Muscle layer of duodenum (tissue), 2 donors: ENCODE results near the gene ARFGEF2.
"Not testable (repeated sequence)": the region's sequence is repeated elsewhere in the genome, so short reads cannot be mapped to it uniquely, and the experiment has no call there.

Source experiments
- H3K27ac ChIP-seq: one replicate; pipeline ENCODE4 v1.7.0; 2013; ENCODE audit warnings: mild to moderate bottlenecking, low read length
- H3K27me3 ChIP-seq: one replicate; pipeline ENCODE4 v1.7.0; 2013; ENCODE audit warnings: low read depth, mild to moderate bottlenecking, control low read depth, low read length
- H3K36me3 ChIP-seq, 2 donors: one replicate each; pipeline ENCODE4 v1.7.0; 2013; ENCODE audit warnings: low read length in 2 of 2, control low read depth in 1 of 2, mild to moderate bottlenecking in 1 of 2; ENCODE audit not compliant: insufficient read depth in 2 of 2, control insufficient read depth in 1 of 2
- H3K4me1 ChIP-seq, 2 donors: one replicate each; pipeline ENCODE4 v1.7.0; 2013; ENCODE audit warnings: low read length in 2 of 2, mild to moderate bottlenecking in 2 of 2, control low read depth in 1 of 2, moderate library complexity in 1 of 2; ENCODE audit not compliant: insufficient read depth in 2 of 2, control insufficient read depth in 1 of 2
- H3K4me3 ChIP-seq, 2 donors: one replicate each; pipeline ENCODE4 v1.7.0; 2013; ENCODE audit warnings: low read length in 2 of 2, low read depth in 1 of 2, mild to moderate bottlenecking in 1 of 2
- H3K9me3 ChIP-seq, 2 donors: one replicate each; pipeline ENCODE4 v1.7.0; 2013; ENCODE audit warnings: low read length in 2 of 2, control low read depth in 1 of 2, mild to moderate bottlenecking in 1 of 2; ENCODE audit not compliant: control insufficient read depth in 1 of 2
- donor health status: healthy.

ARFGEF2 gene

GRCh38 chr20:48932375-48932941 is 10.9 kb downstream of the ARFGEF2 start:
- Histone ChIP-seq H3K27me3 (no peaks in the 10 kb centered on the region), H3K4me3 (no peak overlapping the region), H3K27ac (peak overlapping the region; percentile 41), H3K9me3 (no peaks in the 10 kb centered on the region), H3K4me1 (peaks cover 7% of the 10 kb centered on the region in 2 donors), H3K36me3 (no peaks in the 10 kb centered on the region)

DNA sequence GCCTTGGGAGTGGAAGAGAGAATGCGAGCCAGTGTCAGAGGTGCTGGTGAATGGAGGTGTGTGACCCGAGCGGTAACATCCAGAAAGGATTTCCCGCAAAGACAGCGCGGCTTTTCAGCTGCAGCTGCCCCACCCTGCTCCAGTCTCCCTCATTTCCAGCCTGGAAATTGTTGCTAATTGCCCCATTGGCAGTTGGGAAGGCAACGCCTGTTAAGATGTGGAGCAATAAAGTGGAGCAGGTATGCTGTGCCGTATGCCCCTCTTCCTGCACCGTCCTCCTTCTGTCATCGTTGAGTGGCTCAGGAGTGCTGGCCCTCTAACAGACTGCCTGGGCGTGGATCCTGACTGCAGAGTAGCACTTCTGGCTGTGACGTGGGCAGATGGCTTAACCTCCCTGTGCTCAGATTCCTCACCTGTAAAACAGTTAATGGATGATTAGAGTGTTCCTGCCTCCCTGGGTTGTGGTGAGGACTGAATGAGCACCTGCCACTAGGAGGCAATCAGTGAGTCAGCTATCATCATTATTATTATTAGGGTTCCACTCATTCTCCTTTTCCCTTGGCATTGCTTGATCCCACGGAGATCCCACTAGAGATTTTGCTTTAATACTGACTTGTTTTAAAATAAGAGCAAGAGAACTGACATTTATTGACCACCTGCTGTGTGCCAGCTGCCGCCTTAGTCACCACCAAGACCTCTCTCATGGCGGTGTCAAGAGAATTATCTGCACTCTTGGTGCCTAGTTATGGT is 11.7 kb downstream of the ARFGEF2 start:
- no peak overlapping the region for H3K4me3 ChIP-seq
- peak overlapping the region; percentile 41 for H3K27ac ChIP-seq
- H3K9me3 ChIP-seq = no peaks in the 10 kb centered on the region

GRCh38 chr20:48934273-48934877 is 12.9 kb downstream of the ARFGEF2 start:
- H3K4me1 ChIP-seq, H3K9me3 ChIP-seq, H3K27ac ChIP-seq, H3K27me3 ChIP-seq, H3K36me3 ChIP-seq, H3K4me3 ChIP-seq: not testable (repeated sequence)

More for the DNA sequence above, 11.7 kb downstream of the ARFGEF2 start:
- Histone ChIP-seq H3K27me3 (no peaks in the 10 kb centered on the region), H3K4me1 (peaks cover 7% of the 10 kb centered on the region in 2 donors), H3K36me3 (no peaks in the 10 kb centered on the region)

GRCh38 chr20:48934966-48935365 is 13.5 kb downstream of the ARFGEF2 start:
- not testable (repeated sequence) for H3K4me1 ChIP-seq, H3K36me3 ChIP-seq

GRCh38 chr20:48936178-48936577 is 14.7 kb downstream of the ARFGEF2 start:
- H3K36me3 ChIP-seq, H3K4me3 ChIP-seq, H3K27me3 ChIP-seq, H3K27ac ChIP-seq, H3K4me1 ChIP-seq, H3K9me3 ChIP-seq: not testable (repeated sequence)

More at GRCh38 chr20:48934966-48935365, 13.5 kb downstream of the ARFGEF2 start:
- not testable (repeated sequence) for H3K27ac ChIP-seq, H3K9me3 ChIP-seq, H3K4me3 ChIP-seq, H3K27me3 ChIP-seq

DNA sequence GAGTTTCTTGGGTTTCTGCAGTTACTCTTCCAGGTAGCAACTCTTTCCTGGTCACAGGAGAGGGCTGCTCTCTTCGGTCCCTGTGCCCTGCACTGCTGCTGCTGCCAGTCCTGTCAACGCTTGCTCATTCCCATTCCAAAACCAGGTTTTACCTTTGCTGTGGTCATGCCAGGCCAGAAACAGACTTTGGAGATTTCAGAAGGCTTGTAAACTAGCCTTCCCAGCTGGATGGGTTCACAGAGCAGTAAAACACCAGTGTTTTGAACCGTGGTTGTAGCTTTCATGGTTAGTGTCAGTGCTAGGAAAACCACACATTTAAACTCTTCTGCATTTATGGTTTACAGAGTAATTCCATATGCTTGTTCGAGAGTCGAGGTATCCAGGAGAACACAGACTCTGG is 16.2 kb downstream of the ARFGEF2 start:
- H3K27ac ChIP-seq = no peak overlapping the region
- peaks cover 7 to 15% of the 10 kb centered on the region in 2 donors for H3K36me3 ChIP-seq
- no peak overlapping the region for H3K4me3 ChIP-seq
- H3K27me3 ChIP-seq = no peaks in the 10 kb centered on the region
- no peaks in the 10 kb centered on the region for H3K9me3 ChIP-seq
- no peaks in the 10 kb centered on the region for H3K4me1 ChIP-seq

GRCh38 chr20:48938670-48939069 is 17.2 kb downstream of the ARFGEF2 start:
- H3K36me3 ChIP-seq = peaks cover 14 to 21% of the 10 kb centered on the region in 2 donors
- no peak overlapping the region for H3K27ac ChIP-seq
- no peaks in the 10 kb centered on the region for H3K4me1 ChIP-seq
- H3K9me3 ChIP-seq = no peaks in the 10 kb centered on the region
- no peaks in the 10 kb centered on the region for H3K27me3 ChIP-seq
- H3K4me3 ChIP-seq = no peak overlapping the region

DNA sequence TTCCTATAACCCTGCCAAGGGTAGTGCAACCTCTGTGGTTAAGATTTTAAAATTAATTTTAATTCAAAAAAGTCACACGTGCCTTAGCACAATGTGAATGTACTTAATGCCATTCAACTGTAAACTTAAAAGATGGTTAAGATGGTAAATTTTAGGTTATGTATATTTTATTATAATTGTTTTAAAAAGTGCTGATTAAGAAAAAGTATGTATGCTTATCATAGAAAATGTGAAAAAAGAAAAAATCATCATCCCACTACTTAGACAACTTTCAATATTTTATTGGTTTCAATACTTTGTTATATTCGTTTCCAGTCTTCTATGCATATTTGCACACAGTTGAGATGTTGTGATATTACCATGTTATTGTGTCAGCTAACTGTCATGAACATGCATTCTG is 18.7 kb downstream of the ARFGEF2 start:
- H3K4me3 ChIP-seq = no peak overlapping the region
- peaks cover 26 to 36% of the 10 kb centered on the region in 2 donors for H3K36me3 ChIP-seq
- no peaks in the 10 kb centered on the region for H3K4me1 ChIP-seq
- H3K27me3 ChIP-seq = no peaks in the 10 kb centered on the region
- no peak overlapping the region for H3K27ac ChIP-seq
- no peaks in the 10 kb centered on the region for H3K9me3 ChIP-seq

GRCh38 chr20:48941467-48941866 is 20.0 kb downstream of the ARFGEF2 start:
- H3K9me3 ChIP-seq = no peaks in the 10 kb centered on the region
- no peak overlapping the region for H3K4me3 ChIP-seq
- no peaks in the 10 kb centered on the region for H3K27me3 ChIP-seq
- H3K27ac ChIP-seq = no peak overlapping the region
- H3K4me1 ChIP-seq = no peaks in the 10 kb centered on the region
- H3K36me3 ChIP-seq = peaks cover 27 to 38% of the 10 kb centered on the region in 2 donors

- Histone ChIP-seq H3K27me3 (no peaks in the 10 kb centered on the region), H3K4me3 (no peak overlapping the region), H3K4me1 (no peaks in the 10 kb centered on the region), H3K36me3 (peaks cover 27 to 38% of the 10 kb centered on the region in 2 donors), H3K9me3 (no peaks in the 10 kb centered on the region), H3K27ac (no peak overlapping the region)
Measured at GRCh38 chr20:48942730-48943129, 21.2 kb downstream of the ARFGEF2 start.

DNA sequence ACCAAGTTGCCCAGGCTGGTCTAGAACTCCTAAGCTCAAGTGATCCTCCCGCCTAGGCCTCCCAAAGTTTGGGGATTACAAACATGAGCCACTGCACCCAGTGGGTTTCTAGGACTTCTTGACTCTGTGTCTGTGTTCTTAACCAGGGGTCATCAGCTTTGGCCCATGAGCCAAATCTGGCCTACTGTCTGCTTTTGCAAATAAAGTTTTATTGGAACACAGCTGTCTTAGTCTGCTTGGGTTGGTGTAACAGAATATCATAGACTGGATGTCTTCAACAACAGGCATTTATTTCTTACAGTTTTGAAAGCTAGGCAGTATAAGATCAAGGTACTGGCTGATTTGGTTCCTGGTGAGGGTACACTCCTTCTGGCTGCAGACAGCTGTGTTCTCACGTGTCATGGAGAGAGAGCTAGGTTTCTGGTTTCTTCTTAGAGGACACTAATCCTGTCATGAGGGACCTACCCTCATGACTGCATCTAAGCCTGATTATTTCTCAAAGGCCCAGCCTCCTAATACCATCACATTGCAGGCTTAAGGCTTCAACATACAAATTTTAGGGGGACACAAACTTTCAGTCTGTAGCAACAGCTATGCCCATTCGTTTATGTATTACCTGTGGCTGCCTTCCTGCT is 23.3 kb downstream of the ARFGEF2 start:
- Histone ChIP-seq H3K36me3 (peaks cover 40 to 51% of the 10 kb centered on the region in 2 donors), H3K27me3 (no peaks in the 10 kb centered on the region), H3K4me3 (no peak overlapping the region), H3K4me1 (no peaks in the 10 kb centered on the region), H3K9me3 (no peaks in the 10 kb centered on the region), H3K27ac (no peak overlapping the region)
